GM12873 (cell line): Measurements from ENCODE around the gene MRPL32.

Experiments used
- TF ChIP-seq, protein P1 (sequence below): IDR thresholded peaks from 2 replicates; pipeline ENCODE4 v1.5.1; 2012; ENCODE audit warnings: low read depth, mild to moderate bottlenecking, moderate library complexity, low read length, control low read depth; ENCODE audit not compliant: insufficient read depth; ENCODE audit errors: missing control alignments

The MRPL32 gene

DNA sequence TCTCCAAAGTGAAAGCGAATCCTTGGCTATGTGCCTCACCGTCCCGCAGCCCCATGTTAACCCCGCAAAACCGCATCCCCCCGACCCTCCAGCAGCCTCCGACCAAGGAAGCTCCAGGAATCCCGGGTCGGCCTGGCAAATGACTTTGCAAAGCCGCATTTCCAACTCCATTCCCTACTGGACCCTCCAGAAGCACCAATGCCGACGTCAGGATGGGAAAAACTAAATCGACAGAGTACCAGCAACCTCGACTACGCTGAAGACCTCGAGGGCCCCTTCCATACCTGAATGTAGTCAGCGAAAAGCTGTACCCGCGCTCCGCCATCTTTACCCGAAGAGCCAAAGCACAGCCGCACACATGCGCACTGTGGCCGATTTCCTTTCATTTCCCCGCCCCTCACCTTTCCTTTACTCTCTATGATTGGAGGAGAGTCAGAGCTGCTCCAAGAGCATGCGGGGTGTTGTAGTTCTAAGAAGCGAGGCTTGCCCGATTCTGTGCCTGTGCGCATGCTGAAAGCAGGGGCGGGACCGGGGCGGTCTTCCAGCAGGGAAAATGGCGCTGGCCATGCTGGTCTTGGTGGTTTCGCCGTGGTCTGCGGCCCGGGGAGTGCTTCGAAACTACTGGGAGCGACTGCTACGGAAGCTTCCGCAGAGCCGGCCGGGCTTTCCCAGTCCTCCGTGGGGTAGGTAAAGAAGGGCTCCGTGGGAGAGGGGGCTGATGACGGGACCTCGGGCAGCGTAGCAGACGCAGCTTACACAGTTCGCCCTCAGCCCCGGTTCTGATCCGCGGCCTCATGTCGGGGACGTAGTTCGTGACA lies at the start of gene MRPL32, which contains the start of gene PSMA2:
Gene MRPL32 (plus strand): TSS at position 543 of the 818 bp plus-strand sequence. CDS start 11 bp downstream, at position 554.
Gene PSMA2 (minus strand): TSS at position 341 of the 818 bp plus-strand sequence. CDS start 16 bp downstream, at position 325.
- TF ChIP-seq, protein P1, sequence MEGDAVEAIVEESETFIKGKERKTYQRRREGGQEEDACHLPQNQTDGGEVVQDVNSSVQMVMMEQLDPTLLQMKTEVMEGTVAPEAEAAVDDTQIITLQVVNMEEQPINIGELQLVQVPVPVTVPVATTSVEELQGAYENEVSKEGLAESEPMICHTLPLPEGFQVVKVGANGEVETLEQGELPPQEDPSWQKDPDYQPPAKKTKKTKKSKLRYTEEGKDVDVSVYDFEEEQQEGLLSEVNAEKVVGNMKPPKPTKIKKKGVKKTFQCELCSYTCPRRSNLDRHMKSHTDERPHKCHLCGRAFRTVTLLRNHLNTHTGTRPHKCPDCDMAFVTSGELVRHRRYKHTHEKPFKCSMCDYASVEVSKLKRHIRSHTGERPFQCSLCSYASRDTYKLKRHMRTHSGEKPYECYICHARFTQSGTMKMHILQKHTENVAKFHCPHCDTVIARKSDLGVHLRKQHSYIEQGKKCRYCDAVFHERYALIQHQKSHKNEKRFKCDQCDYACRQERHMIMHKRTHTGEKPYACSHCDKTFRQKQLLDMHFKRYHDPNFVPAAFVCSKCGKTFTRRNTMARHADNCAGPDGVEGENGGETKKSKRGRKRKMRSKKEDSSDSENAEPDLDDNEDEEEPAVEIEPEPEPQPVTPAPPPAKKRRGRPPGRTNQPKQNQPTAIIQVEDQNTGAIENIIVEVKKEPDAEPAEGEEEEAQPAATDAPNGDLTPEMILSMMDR = no peak

DNA sequence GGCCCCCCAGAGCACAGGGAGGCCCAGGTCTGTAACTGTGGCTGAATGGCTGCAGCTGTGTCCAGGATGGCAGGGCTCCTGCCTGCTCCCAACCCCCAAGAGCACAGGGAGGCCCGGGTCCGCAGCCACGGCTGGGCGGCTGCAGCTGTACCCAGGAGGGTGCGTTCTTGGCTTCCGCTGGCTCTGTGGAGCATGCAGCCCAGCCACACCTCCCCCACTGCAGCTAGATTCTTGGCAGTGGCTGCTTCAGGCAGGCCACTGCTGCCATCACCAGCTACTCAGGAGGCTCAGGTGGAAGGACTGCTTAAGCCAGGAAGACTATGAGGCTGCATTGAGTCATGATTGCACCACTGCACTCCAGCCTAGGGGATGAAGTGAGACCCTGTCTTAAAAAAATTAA lies 48.2 kb upstream of the MRPL32 start:
- TF ChIP-seq, protein P1 = no peak

DNA sequence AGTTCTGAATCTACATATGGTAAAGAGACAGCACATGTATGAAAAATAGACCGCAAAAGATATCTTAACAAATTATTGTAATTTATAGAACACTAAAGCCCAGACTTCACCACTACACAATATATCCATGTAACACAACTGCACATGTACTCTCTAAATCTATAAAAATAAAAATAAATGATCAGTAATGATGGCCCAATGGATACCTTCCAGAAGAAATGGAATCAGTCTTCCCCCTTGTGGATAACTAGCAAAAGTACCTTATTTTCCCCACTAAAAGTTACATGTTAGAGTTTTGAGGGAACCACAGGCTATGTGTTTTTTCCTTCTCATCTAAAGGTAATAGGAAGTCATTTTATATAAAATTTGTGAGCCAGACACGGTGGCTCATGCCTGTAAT lies 46.0 kb upstream of the MRPL32 start:
- TF ChIP-seq, protein P1 = peak; percentile 23

DNA sequence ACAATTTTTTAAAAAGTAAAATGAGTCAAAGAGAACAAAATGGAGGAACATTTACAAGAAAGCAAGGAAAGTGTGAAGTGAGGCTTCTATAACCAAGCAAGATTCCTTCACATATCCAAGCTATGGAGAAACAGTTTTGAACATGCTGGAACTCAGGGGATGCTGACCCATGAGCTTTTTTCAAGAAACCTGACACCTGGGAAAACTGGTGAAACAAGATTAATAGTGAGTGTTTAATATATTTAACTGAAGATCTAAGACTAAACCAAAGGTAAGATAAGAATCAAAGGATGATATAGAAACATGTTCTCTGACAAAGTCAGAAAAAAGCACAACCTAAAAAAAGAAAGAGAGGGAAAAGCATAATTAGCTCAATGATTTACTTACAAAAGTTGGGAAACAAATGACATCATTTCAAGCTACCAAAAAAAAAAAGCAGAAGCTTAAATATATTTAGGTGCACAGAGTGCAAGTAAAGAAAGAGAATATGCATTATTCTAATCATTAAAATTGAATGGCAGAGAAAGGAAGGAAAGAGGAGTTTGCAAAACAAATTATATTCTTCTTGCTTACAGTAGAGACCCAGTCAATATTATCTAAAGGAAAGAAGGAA lies 45.2 kb upstream of the MRPL32 start:
- TF ChIP-seq, protein P1 = no peak

DNA sequence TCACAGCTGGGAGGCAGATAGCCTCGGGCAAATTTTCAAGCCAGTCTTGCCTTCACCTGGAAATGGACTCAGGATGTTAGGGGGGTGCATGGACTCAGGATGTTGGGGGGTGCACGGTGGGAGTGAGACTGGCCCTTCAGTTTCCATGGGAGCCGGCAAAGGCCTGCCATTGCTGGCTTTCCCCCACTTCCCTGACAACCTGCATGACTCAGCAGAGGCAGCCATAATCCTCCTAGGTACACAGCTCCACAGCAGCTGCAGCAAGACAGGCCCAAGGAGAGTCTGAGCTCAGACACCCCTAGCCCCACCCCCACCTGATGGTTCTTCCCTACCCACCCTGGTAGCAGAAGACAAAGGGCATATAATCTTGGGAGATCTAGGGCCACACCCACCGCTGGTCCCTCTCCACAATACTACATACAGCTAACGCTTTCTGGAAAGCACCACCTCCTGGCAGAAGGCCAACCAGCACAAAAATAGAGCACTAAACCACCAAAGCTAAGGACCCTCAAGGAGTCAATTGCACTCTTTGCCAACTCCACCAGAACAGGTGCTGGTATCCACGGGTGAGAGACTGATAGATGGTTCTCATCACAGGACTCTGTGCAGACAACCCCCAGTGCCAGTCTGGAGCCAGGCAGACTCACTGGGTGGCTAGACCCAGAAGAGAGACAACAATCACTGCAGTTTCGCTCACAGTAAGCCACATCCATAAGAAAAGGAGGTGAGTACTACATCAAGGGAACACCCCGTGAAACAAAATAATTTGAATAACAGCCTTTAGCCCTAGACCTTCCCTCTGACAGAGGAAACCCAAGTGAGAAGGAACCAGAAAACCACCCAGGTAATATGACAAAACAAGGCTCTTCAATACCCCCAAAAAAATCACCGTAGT lies 38.6 kb upstream of the MRPL32 start:
- TF ChIP-seq, protein P1 = no peak

DNA sequence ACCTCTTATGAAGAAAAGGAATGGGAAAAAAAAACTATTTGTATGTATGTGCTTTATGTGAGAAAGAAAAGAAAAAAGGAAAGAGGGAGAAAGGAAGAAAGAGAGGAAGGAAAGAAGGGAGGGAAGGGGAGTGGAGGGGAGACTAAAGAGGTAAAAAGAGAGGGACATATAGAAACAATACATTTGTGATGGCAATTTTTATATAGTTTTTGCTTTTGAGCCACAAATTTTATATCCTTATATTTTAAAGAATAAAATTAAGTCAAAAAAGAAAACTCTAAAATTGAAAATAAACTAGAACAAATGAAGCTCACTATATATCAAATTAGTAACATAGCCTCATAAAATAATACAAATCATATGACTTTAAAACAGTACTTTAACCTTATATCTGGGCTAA lies 31.3 kb upstream of the MRPL32 start:
- TF ChIP-seq, protein P1 = no peak

DNA sequence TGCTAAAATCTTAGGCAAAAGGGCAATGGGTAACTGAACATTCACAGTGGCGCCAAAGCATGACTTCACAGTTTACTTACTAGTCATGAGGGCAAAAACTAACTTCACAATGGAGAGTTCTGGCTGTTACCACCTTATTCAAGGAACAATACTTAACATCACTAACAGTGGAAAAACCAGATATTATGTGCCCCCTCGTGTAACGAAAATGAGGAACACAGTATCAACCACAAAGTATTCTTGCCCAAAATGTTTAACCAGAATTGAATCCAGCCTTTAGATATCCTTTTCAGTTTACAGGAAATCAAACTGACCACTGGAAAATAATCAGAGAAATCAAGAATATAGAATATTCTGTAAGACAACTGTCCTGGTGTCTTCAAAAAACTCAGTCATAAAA lies 29.8 kb upstream of the MRPL32 start:
- TF ChIP-seq, protein P1 = no peak
